Mesothelial cell of epicardium (in vitro differentiated cells): ENCODE measurements around the gene ZDHHC23. TPM values are rescaled to one million over a fixed set of nuclear protein-coding genes. Genes with fewer than 3 reads are reported as not detected.
A peak's percentile ranks its signal among the peaks of the same experiment; 100 is the strongest.

Experiments used
- DNase-seq, 2 experiments: peaks; one replicate each; pipeline ENCODE4 v3.0.0; 2021; ENCODE audit warnings: low spot score in 2 of 2; ENCODE audit not compliant: unreplicated experiment in 2 of 2
- H3K27ac Mint-ChIP-seq: 2 replicates; pipeline ENCODE4 v1.8.0; 2021; ENCODE audit warnings: mixed read lengths
- H3K27me3 Mint-ChIP-seq: 2 replicates; pipeline ENCODE4 v1.8.0; 2021; ENCODE audit warnings: low read depth, mixed read lengths
- H3K36me3 Mint-ChIP-seq: 2 replicates; pipeline ENCODE4 v1.8.0; 2021; ENCODE audit warnings: mixed read lengths
- H3K4me1 Mint-ChIP-seq: 2 replicates; pipeline ENCODE4 v1.8.0; 2021; ENCODE audit warnings: mixed read lengths
- H3K4me3 Mint-ChIP-seq: 2 replicates; pipeline ENCODE4 v1.8.0; 2021; ENCODE audit warnings: mild to moderate bottlenecking, moderate library complexity, mixed read lengths
- H3K9me3 Mint-ChIP-seq: 2 replicates; pipeline ENCODE4 v1.8.0; 2021; ENCODE audit warnings: mixed read lengths
- CTCF ChIP-seq: fragments of 200-600 bp; sonication (generic); IDR thresholded peaks from one replicate; pipeline ENCODE4 v1.5.0; 2021; ENCODE audit warnings: antibody characterized with exemption; ENCODE audit not compliant: unreplicated experiment
- total RNA-seq: library from RNA; stranded (reverse); gene quantifications from 3 replicates; pipeline ENCODE4 v1.2.1, GENCODE V29; 2021

The ZDHHC23 gene
- 4.2 to 5.1 TPM (median 4.7 TPM) in 3 replicates for total RNA-seq

- H3K9me3 Mint-ChIP-seq, result no peaks in the 10 kb centered on the region
- H3K4me3 Mint-ChIP-seq, result peak within 1 kb of the TSS; percentile 78
- H3K27me3 Mint-ChIP-seq, result peaks cover 55% of the 10 kb centered on the region
- H3K27ac Mint-ChIP-seq, result peak within 1 kb of the TSS; percentile 60
- H3K36me3 Mint-ChIP-seq, result peaks cover 6% of the 10 kb centered on the region
- peak; percentile 40 to 72 for DNase-seq
- peaks cover 12% of the 10 kb centered on the region for H3K4me1 Mint-ChIP-seq
- no peak for TF ChIP-seq CTCF
These were observed at the start of gene ZDHHC23 for GRCh38 chr3:113947372-113948014. Gene ZDHHC23, plus strand, starts transcription at chr3:113948013. Its CDS starts 790 bp downstream, at chr3:113948803.

GRCh38 chr3:113898892-113899291 lies 48.9 kb upstream of the ZDHHC23 start:
- TF ChIP-seq CTCF, result no peak
- Mint-ChIP-seq H3K4me1 (peaks cover 16% of the 10 kb centered on the region), H3K9me3 (peaks cover 4% of the 10 kb centered on the region), H3K27ac (no peak overlapping the region), H3K4me3 (peak overlapping the region; percentile 25), H3K27me3 (no peaks in the 10 kb centered on the region), H3K36me3 (peaks cover 3% of the 10 kb centered on the region)
- no peak for DNase-seq

GRCh38 chr3:113906568-113907140 lies 41.2 kb upstream of the ZDHHC23 start:
- DNase-seq, result no peak
- H3K4me3 Mint-ChIP-seq, result no peak overlapping the region
- H3K27me3 Mint-ChIP-seq, result no peaks in the 10 kb centered on the region
- no peaks in the 10 kb centered on the region for H3K4me1 Mint-ChIP-seq
- peaks cover 13% of the 10 kb centered on the region for H3K9me3 Mint-ChIP-seq
- H3K36me3 Mint-ChIP-seq, result peaks cover 9% of the 10 kb centered on the region
- no peak overlapping the region for H3K27ac Mint-ChIP-seq
- TF ChIP-seq CTCF, result no peak

GRCh38 chr3:113908133-113908532 lies 39.7 kb upstream of the ZDHHC23 start:
- Mint-ChIP-seq H3K27me3 (no peaks in the 10 kb centered on the region), H3K4me1 (no peaks in the 10 kb centered on the region), H3K9me3 (peaks cover 13% of the 10 kb centered on the region), H3K36me3 (peaks cover 9% of the 10 kb centered on the region), H3K4me3 (no peak overlapping the region), H3K27ac (no peak overlapping the region)
- TF ChIP-seq CTCF, result no peak
- DNase-seq, result no peak

GRCh38 chr3:113910966-113911365 lies 36.8 kb upstream of the ZDHHC23 start:
- no peak for DNase-seq
- TF ChIP-seq CTCF, result no peak
- no peak overlapping the region for H3K27ac Mint-ChIP-seq
- H3K27me3 Mint-ChIP-seq, result no peaks in the 10 kb centered on the region
- no peaks in the 10 kb centered on the region for H3K4me1 Mint-ChIP-seq
- H3K36me3 Mint-ChIP-seq, result no peaks in the 10 kb centered on the region
- no peak overlapping the region for H3K4me3 Mint-ChIP-seq
- H3K9me3 Mint-ChIP-seq, result no peaks in the 10 kb centered on the region
